HEK293 (cell line): Measurements from ENCODE around the gene CHID1.

Experiments used
- CTCF ChIA-PET: fragments of 350-600 bp; formaldehyde crosslinking; extraction: SDS; loops from one replicate; lab custom pipeline; 2021; ENCODE audit warnings: antibody characterized with exemption; lab: Yijun Ruan, JAX
- POLR2A ChIA-PET: fragments of 300-600 bp; formaldehyde crosslinking; extraction: SDS; loops from one replicate; lab custom pipeline; 2020; ENCODE audit warnings: antibody characterized with exemption, inconsistent platforms; lab: Yijun Ruan, JAX
- H3K27ac ChIP-seq: fragments of 200-500 bp; sonication (Bioruptor generic); 2 replicates; pipeline ENCODE4 v1.5.1; 2014; ENCODE audit warnings: low read depth, low read length, control low read depth, inconsistent platforms; ENCODE audit errors: extremely low read depth
- H3K36me3 ChIP-seq, 2 experiments: fragments of 200-500 bp in 1 of 2; sonication (Bioruptor generic) in 1 of 2; 1 replicate in 1 of 2; 2 replicates in 1 of 2; pipeline ENCODE4 v1.5.1; 2014 to 2017; ENCODE audit warnings: inconsistent platforms in 2 of 2, low read length in 2 of 2; ENCODE audit not compliant: control insufficient read depth in 2 of 2, insufficient read depth in 1 of 2
- H3K4me1 ChIP-seq: fragments of 200-500 bp; sonication (Bioruptor generic); 2 replicates; pipeline ENCODE4 v1.5.1; 2014; ENCODE audit warnings: mild to moderate bottlenecking, low read length, inconsistent platforms; ENCODE audit not compliant: control insufficient read depth, insufficient read depth
- H3K4me3 ChIP-seq: 2 replicates; pipeline ENCODE4 v1.5.1; 2011; ENCODE audit warnings: low read depth, mild to moderate bottlenecking, control low read depth, low read length, moderate library complexity
- H3K9me3 ChIP-seq: fragments of 200-500 bp; sonication (Bioruptor generic); 2 replicates; pipeline ENCODE4 v1.5.1; 2014; ENCODE audit warnings: low read depth, low read length, inconsistent platforms; ENCODE audit not compliant: control insufficient read depth, insufficient read depth
- GLIS1 ChIP-seq: fragments of 450-650 bp; formaldehyde crosslinking; IDR thresholded peaks from 2 replicates; pipeline ENCODE4 v1.5.1; 2016; ENCODE audit warnings: missing biosample characterization, missing genetic modification characterization
- GLIS2 ChIP-seq: fragments of 450-650 bp; formaldehyde crosslinking; IDR thresholded peaks from 2 replicates; pipeline ENCODE4 v1.5.1; 2016; ENCODE audit warnings: missing biosample characterization, missing genetic modification characterization
- KLF8 ChIP-seq: fragments of 450-650 bp; formaldehyde crosslinking; IDR thresholded peaks from 2 replicates; pipeline ENCODE4 v1.5.1; 2016; ENCODE audit warnings: missing biosample characterization, missing genetic modification characterization
- SP2 ChIP-seq: fragments of 450-650 bp; formaldehyde crosslinking; IDR thresholded peaks from 2 replicates; pipeline ENCODE4 v1.5.1; 2016; ENCODE audit warnings: missing biosample characterization, missing genetic modification characterization
- SP3 ChIP-seq: fragments of 450-650 bp; formaldehyde crosslinking; IDR thresholded peaks from 2 replicates; pipeline ENCODE4 v1.5.1; 2016; ENCODE audit warnings: missing biosample characterization, missing genetic modification characterization
- ZBTB7A ChIP-seq: fragments of 450-650 bp; formaldehyde crosslinking; IDR thresholded peaks from 2 replicates; pipeline ENCODE4 v1.5.1; 2016; ENCODE audit warnings: low read depth, missing biosample characterization, missing genetic modification characterization
- ZIC2 ChIP-seq: fragments of 450-650 bp; formaldehyde crosslinking; IDR thresholded peaks from 2 replicates; pipeline ENCODE4 v1.5.1; 2016; ENCODE audit warnings: missing biosample characterization, missing genetic modification characterization
- ZNF121 ChIP-seq: fragments of 450-650 bp; formaldehyde crosslinking; IDR thresholded peaks from 2 replicates; pipeline ENCODE4 v1.5.1; 2016; ENCODE audit warnings: missing biosample characterization, missing genetic modification characterization
- ZNF366 ChIP-seq: fragments of 450-650 bp; formaldehyde crosslinking; conservative IDR thresholded peaks from 2 replicates; pipeline ENCODE4 v1.5.1; 2016; ENCODE audit warnings: missing biosample characterization, missing genetic modification characterization
- ZNF423 ChIP-seq: fragments of 450-650 bp; formaldehyde crosslinking; IDR thresholded peaks from 2 replicates; pipeline ENCODE4 v1.5.1; 2016; ENCODE audit warnings: missing biosample characterization, missing genetic modification characterization
- ZNF558 ChIP-seq: fragments of 450-650 bp; formaldehyde crosslinking; IDR thresholded peaks from 2 replicates; pipeline ENCODE4 v1.5.1; 2016; ENCODE audit warnings: missing biosample characterization, missing genetic modification characterization
- ZNF654 ChIP-seq: fragments of 450-650 bp; formaldehyde crosslinking; IDR thresholded peaks from 2 replicates; pipeline ENCODE4 v1.5.1; 2016; ENCODE audit warnings: low read depth, missing biosample characterization, missing genetic modification characterization
- TF ChIP-seq, protein P1 (sequence below): fragments of 450-650 bp; formaldehyde crosslinking; IDR thresholded peaks from 2 replicates; pipeline ENCODE4 v1.5.1; 2016; ENCODE audit warnings: missing biosample characterization, missing genetic modification characterization
- TF ChIP-seq, protein P2 (sequence below): fragments of 450-650 bp; formaldehyde crosslinking; IDR thresholded peaks from 2 replicates; pipeline ENCODE4 v1.5.1; 2016; ENCODE audit warnings: missing biosample characterization, missing genetic modification characterization
- TF ChIP-seq, protein P3 (sequence below): fragments of 450-650 bp; formaldehyde crosslinking; IDR thresholded peaks from 2 replicates; pipeline ENCODE4 v1.5.1; 2016; ENCODE audit warnings: missing biosample characterization, missing genetic modification characterization
- TF ChIP-seq, protein P4 (sequence below): fragments of 450-650 bp; IDR thresholded peaks from 2 replicates; pipeline ENCODE4 v1.5.1; 2018; ENCODE audit warnings: missing biosample characterization, missing genetic modification characterization
- TF ChIP-seq, protein P5 (sequence below): sonication (generic); formaldehyde crosslinking; IDR thresholded peaks from 2 replicates; pipeline ENCODE4 v1.8.1; 2022; ENCODE audit warnings: mild to moderate bottlenecking, moderate library complexity, missing genetic modification reagents
- TF ChIP-seq, protein P6 (sequence below): fragments of 450-650 bp; formaldehyde crosslinking; IDR thresholded peaks from 2 replicates; pipeline ENCODE4 v1.5.1; 2016; ENCODE audit warnings: missing biosample characterization, missing genetic modification characterization
- TF ChIP-seq, protein P7 (sequence below): fragments of 450-650 bp; formaldehyde crosslinking; IDR thresholded peaks from 2 replicates; pipeline ENCODE4 v1.5.1; 2017; ENCODE audit warnings: missing biosample characterization, missing genetic modification characterization
- TF ChIP-seq, protein P8 (sequence below): fragments of 450-650 bp; formaldehyde crosslinking; IDR thresholded peaks from 2 replicates; pipeline ENCODE4 v1.5.1; 2016; ENCODE audit warnings: missing biosample characterization, missing genetic modification characterization, low read depth

The CHID1 gene

DNA sequence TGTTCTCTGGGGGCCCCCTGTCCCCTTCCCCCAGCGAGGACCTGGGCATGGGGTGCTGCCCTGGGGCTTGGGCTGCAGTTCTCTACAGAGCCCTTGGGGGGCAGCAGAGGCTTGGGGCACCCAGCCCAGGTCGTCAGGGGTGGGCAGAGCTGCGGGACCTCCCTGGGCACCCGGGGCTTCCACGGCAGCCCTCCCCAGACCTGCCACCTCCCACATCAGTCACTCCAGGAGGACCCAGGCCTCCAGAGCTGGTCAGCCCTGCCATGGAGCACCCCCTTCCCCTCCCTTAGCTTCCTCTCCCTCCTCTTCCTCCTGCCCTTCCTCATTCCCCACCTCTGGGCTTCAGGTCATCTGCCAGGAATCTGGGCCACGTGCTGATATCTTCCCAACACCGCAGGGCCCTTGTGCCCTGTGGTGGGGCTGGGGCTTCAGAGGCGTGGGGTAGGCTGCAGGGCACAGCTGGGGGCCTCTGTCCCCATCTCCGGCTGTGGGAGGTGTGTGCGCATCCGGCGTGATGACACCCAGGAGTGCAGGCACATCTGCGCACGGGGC, 62.2 kb downstream of the CHID1 start:
- Histone ChIP-seq H3K27ac (no peak overlapping the region), H3K36me3 (no peaks in the 10 kb centered on the region), H3K4me1 (0 out of 2 replicates have a peak, but pooled peaks cover 6% of the 10 kb centered on the region), H3K4me3 (no peak overlapping the region), H3K9me3 (no peaks in the 10 kb centered on the region)
- ChIA-PET POLR2A (interaction anchor here (0.6 to 1.1 kb wide), 3 partner anchors 8 to 47 kb away, joined by 3 read pairs; no protein-coding TSS in a partner anchor), CTCF (interaction anchor here (0.7 to 1.8 kb wide), 11 partner anchors 9 to 203 kb away, joined by 3 to 10 read pairs (median 3); no protein-coding TSS in a partner anchor)
- TF ChIP-seq GLIS1 (tag by site-specific recombination): peak; percentile 92
- TF ChIP-seq, protein P1, sequence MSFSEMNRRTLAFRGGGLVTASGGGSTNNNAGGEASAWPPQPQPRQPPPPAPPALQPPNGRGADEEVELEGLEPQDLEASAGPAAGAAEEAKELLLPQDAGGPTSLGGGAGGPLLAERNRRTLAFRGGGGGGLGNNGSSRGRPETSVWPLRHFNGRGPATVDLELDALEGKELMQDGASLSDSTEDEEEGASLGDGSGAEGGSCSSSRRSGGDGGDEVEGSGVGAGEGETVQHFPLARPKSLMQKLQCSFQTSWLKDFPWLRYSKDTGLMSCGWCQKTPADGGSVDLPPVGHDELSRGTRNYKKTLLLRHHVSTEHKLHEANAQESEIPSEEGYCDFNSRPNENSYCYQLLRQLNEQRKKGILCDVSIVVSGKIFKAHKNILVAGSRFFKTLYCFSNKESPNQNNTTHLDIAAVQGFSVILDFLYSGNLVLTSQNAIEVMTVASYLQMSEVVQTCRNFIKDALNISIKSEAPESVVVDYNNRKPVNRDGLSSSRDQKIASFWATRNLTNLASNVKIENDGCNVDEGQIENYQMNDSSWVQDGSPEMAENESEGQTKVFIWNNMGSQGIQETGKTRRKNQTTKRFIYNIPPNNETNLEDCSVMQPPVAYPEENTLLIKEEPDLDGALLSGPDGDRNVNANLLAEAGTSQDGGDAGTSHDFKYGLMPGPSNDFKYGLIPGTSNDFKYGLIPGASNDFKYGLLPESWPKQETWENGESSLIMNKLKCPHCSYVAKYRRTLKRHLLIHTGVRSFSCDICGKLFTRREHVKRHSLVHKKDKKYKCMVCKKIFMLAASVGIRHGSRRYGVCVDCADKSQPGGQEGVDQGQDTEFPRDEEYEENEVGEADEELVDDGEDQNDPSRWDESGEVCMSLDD (tag by site-specific recombination): peak; percentile 16; the same call in 1 of the 2 replicates
- peak; percentile 60; the same call in 1 of the 2 replicates for TF ChIP-seq ZNF423 (tag by site-specific recombination)
- peak; percentile 38 for TF ChIP-seq SP2 (tag by site-specific recombination)
- peak; percentile 93 for TF ChIP-seq ZIC2 (tag by site-specific recombination)
- TF ChIP-seq, protein P2, sequence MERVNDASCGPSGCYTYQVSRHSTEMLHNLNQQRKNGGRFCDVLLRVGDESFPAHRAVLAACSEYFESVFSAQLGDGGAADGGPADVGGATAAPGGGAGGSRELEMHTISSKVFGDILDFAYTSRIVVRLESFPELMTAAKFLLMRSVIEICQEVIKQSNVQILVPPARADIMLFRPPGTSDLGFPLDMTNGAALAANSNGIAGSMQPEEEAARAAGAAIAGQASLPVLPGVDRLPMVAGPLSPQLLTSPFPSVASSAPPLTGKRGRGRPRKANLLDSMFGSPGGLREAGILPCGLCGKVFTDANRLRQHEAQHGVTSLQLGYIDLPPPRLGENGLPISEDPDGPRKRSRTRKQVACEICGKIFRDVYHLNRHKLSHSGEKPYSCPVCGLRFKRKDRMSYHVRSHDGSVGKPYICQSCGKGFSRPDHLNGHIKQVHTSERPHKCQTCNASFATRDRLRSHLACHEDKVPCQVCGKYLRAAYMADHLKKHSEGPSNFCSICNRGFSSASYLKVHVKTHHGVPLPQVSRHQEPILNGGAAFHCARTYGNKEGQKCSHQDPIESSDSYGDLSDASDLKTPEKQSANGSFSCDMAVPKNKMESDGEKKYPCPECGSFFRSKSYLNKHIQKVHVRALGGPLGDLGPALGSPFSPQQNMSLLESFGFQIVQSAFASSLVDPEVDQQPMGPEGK (tag by site-specific recombination): peak; percentile 64; the same call in 1 of the 2 replicates
- TF ChIP-seq, protein P3, sequence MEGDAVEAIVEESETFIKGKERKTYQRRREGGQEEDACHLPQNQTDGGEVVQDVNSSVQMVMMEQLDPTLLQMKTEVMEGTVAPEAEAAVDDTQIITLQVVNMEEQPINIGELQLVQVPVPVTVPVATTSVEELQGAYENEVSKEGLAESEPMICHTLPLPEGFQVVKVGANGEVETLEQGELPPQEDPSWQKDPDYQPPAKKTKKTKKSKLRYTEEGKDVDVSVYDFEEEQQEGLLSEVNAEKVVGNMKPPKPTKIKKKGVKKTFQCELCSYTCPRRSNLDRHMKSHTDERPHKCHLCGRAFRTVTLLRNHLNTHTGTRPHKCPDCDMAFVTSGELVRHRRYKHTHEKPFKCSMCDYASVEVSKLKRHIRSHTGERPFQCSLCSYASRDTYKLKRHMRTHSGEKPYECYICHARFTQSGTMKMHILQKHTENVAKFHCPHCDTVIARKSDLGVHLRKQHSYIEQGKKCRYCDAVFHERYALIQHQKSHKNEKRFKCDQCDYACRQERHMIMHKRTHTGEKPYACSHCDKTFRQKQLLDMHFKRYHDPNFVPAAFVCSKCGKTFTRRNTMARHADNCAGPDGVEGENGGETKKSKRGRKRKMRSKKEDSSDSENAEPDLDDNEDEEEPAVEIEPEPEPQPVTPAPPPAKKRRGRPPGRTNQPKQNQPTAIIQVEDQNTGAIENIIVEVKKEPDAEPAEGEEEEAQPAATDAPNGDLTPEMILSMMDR (tag by site-specific recombination): peak; percentile 64
- no peak for TF ChIP-seq ZNF558 (tag by site-specific recombination)
- TF ChIP-seq SP3: peak; percentile 14; the same call in 1 of the 2 replicates
- TF ChIP-seq, protein P4, sequence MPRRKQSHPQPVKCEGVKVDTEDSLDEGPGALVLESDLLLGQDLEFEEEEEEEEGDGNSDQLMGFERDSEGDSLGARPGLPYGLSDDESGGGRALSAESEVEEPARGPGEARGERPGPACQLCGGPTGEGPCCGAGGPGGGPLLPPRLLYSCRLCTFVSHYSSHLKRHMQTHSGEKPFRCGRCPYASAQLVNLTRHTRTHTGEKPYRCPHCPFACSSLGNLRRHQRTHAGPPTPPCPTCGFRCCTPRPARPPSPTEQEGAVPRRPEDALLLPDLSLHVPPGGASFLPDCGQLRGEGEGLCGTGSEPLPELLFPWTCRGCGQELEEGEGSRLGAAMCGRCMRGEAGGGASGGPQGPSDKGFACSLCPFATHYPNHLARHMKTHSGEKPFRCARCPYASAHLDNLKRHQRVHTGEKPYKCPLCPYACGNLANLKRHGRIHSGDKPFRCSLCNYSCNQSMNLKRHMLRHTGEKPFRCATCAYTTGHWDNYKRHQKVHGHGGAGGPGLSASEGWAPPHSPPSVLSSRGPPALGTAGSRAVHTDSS (tag by site-specific recombination): peak; percentile 90
- peak; percentile 59; the same call in 1 of the 2 replicates for TF ChIP-seq ZBTB7A (tag by site-specific recombination)
- peak; percentile 80 for TF ChIP-seq GLIS2 (tag by site-specific recombination)
- TF ChIP-seq, protein P5, sequence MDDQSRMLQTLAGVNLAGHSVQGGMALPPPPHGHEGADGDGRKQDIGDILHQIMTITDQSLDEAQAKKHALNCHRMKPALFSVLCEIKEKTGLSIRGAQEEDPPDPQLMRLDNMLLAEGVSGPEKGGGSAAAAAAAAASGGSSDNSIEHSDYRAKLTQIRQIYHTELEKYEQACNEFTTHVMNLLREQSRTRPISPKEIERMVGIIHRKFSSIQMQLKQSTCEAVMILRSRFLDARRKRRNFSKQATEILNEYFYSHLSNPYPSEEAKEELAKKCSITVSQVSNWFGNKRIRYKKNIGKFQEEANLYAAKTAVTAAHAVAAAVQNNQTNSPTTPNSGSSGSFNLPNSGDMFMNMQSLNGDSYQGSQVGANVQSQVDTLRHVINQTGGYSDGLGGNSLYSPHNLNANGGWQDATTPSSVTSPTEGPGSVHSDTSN (CRISPR knock-in tag): no peak
- TF ChIP-seq, protein P6, sequence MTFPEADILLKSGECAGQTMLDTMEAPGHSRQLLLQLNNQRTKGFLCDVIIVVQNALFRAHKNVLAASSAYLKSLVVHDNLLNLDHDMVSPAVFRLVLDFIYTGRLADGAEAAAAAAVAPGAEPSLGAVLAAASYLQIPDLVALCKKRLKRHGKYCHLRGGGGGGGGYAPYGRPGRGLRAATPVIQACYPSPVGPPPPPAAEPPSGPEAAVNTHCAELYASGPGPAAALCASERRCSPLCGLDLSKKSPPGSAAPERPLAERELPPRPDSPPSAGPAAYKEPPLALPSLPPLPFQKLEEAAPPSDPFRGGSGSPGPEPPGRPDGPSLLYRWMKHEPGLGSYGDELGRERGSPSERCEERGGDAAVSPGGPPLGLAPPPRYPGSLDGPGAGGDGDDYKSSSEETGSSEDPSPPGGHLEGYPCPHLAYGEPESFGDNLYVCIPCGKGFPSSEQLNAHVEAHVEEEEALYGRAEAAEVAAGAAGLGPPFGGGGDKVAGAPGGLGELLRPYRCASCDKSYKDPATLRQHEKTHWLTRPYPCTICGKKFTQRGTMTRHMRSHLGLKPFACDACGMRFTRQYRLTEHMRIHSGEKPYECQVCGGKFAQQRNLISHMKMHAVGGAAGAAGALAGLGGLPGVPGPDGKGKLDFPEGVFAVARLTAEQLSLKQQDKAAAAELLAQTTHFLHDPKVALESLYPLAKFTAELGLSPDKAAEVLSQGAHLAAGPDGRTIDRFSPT: 0 out of 2 replicates have a peak, but pooled peaks have one; percentile 23
- TF ChIP-seq, protein P7, sequence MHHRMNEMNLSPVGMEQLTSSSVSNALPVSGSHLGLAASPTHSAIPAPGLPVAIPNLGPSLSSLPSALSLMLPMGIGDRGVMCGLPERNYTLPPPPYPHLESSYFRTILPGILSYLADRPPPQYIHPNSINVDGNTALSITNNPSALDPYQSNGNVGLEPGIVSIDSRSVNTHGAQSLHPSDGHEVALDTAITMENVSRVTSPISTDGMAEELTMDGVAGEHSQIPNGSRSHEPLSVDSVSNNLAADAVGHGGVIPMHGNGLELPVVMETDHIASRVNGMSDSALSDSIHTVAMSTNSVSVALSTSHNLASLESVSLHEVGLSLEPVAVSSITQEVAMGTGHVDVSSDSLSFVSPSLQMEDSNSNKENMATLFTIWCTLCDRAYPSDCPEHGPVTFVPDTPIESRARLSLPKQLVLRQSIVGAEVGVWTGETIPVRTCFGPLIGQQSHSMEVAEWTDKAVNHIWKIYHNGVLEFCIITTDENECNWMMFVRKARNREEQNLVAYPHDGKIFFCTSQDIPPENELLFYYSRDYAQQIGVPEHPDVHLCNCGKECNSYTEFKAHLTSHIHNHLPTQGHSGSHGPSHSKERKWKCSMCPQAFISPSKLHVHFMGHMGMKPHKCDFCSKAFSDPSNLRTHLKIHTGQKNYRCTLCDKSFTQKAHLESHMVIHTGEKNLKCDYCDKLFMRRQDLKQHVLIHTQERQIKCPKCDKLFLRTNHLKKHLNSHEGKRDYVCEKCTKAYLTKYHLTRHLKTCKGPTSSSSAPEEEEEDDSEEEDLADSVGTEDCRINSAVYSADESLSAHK (tag by site-specific recombination): no peak
- no peak for TF ChIP-seq ZNF121 (tag by site-specific recombination)
- peak; percentile 33 for TF ChIP-seq ZNF654 (tag by site-specific recombination)
- TF ChIP-seq KLF8 (tag by site-specific recombination): peak; percentile 34; the same call in 1 of the 2 replicates
- TF ChIP-seq, protein P8, sequence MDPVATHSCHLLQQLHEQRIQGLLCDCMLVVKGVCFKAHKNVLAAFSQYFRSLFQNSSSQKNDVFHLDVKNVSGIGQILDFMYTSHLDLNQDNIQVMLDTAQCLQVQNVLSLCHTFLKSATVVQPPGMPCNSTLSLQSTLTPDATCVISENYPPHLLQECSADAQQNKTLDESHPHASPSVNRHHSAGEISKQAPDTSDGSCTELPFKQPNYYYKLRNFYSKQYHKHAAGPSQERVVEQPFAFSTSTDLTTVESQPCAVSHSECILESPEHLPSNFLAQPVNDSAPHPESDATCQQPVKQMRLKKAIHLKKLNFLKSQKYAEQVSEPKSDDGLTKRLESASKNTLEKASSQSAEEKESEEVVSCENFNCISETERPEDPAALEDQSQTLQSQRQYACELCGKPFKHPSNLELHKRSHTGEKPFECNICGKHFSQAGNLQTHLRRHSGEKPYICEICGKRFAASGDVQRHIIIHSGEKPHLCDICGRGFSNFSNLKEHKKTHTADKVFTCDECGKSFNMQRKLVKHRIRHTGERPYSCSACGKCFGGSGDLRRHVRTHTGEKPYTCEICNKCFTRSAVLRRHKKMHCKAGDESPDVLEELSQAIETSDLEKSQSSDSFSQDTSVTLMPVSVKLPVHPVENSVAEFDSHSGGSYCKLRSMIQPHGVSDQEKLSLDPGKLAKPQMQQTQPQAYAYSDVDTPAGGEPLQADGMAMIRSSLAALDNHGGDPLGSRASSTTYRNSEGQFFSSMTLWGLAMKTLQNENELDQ (tag by site-specific recombination): no peak
- 0 out of 2 replicates have a peak, but pooled peaks have one; percentile 21 for TF ChIP-seq ZNF366 (tag by site-specific recombination)
